SK-N-SH treated with all-trans-retinoic acid at 6 μM for 48 hours (cell line): Measurements from ENCODE around the gene KIAA0513.

Experiments used
- ATAC-seq: fragments of 200-7000 bp; cut with Tn5 transposase; 3 replicates; pipeline ENCODE4 v1.9.1; 2020; ENCODE audit warnings: mild to moderate bottlenecking, moderate library complexity
- ARNTL ChIP-seq: fragments of 450-650 bp; formaldehyde crosslinking; IDR thresholded peaks from 2 replicates; pipeline ENCODE4 v1.5.0; 2020; ENCODE audit warnings: low read depth, mild to moderate bottlenecking, moderate library complexity, borderline replicate concordance
- BACH2 ChIP-seq: fragments of 250-450 bp; sonication (Bioruptor Pico); IDR thresholded peaks from 2 replicates; pipeline ENCODE4 v1.9.0; 2021; ENCODE audit warnings: mild to moderate bottlenecking, borderline replicate concordance
- CSDC2 ChIP-seq: fragments of 250-450 bp; sonication (Bioruptor Pico); IDR thresholded peaks from 2 replicates; pipeline ENCODE4 v1.5.0; 2020; ENCODE audit warnings: mild to moderate bottlenecking, moderate library complexity
- ESRRG ChIP-seq: fragments of 250-450 bp; sonication (Bioruptor Pico); IDR thresholded peaks from 2 replicates; pipeline ENCODE4 v1.6.1; 2021; ENCODE audit warnings: mild to moderate bottlenecking
- GLIS3 ChIP-seq: fragments of 250-450 bp; sonication (Bioruptor Pico); IDR thresholded peaks from 2 replicates; pipeline ENCODE4 v1.5.0; 2020; ENCODE audit warnings: mild to moderate bottlenecking, moderate library complexity
- ISL1 ChIP-seq: fragments of 250-450 bp; sonication (Bioruptor Pico); IDR thresholded peaks from 2 replicates; pipeline ENCODE4 v2.1.2; 2022; ENCODE audit warnings: mild to moderate bottlenecking, moderate library complexity
- OSR1 ChIP-seq: fragments of 250-450 bp; sonication (Bioruptor Pico); IDR thresholded peaks from 2 replicates; pipeline ENCODE4 v1.8.0; 2022; ENCODE audit warnings: moderate library complexity, mild to moderate bottlenecking, inconsistent platforms
- PPARA ChIP-seq: fragments of 250-450 bp; sonication (Bioruptor Pico); IDR thresholded peaks from 2 replicates; pipeline ENCODE4 v1.5.0; 2020; ENCODE audit warnings: mild to moderate bottlenecking, borderline replicate concordance
- RARB ChIP-seq: fragments of 250-450 bp; sonication (Bioruptor Pico); IDR thresholded peaks from 2 replicates; pipeline ENCODE4 v1.8.0; 2021; ENCODE audit warnings: mild to moderate bottlenecking, moderate library complexity
- SNAI2 ChIP-seq: fragments of 250-450 bp; sonication (Bioruptor Pico); IDR thresholded peaks from 2 replicates; pipeline ENCODE4 v1.5.0; 2020; ENCODE audit warnings: mild to moderate bottlenecking, moderate library complexity
- TCF4 ChIP-seq: fragments of 250-450 bp; sonication (Bioruptor Pico); IDR thresholded peaks from 2 replicates; pipeline ENCODE4 v1.8.0; 2021; ENCODE audit warnings: mild to moderate bottlenecking, moderate library complexity, borderline replicate concordance
- TOX ChIP-seq: fragments of 250-450 bp; sonication (Bioruptor Pico); IDR thresholded peaks from 2 replicates; pipeline ENCODE4 v1.8.0; 2021; ENCODE audit warnings: mild to moderate bottlenecking, moderate library complexity, borderline replicate concordance
- ZFP3 ChIP-seq: fragments of 250-450 bp; sonication (Bioruptor Pico); IDR thresholded peaks from 2 replicates; pipeline ENCODE4 v1.5.0; 2020; ENCODE audit warnings: mild to moderate bottlenecking, moderate library complexity
- ZNF565 ChIP-seq: fragments of 450-650 bp; formaldehyde crosslinking; conservative IDR thresholded peaks from 2 replicates; pipeline ENCODE4 v1.5.0; 2020; ENCODE audit warnings: low read depth, mild to moderate bottlenecking, moderate library complexity
- ZNF70 ChIP-seq: fragments of 450-650 bp; formaldehyde crosslinking; IDR thresholded peaks from 2 replicates; pipeline ENCODE4 v1.5.0; 2020; ENCODE audit warnings: mild to moderate bottlenecking, moderate library complexity
- ZNF8 ChIP-seq: fragments of 450-650 bp; formaldehyde crosslinking; IDR thresholded peaks from 2 replicates; pipeline ENCODE4 v1.5.0; 2020; ENCODE audit warnings: mild to moderate bottlenecking, moderate library complexity
- TF ChIP-seq, protein P1 (sequence below): fragments of 250-450 bp; sonication (Bioruptor Pico); IDR thresholded peaks from 2 replicates; pipeline ENCODE4 v1.5.1; 2020; ENCODE audit warnings: low read depth, mild to moderate bottlenecking, moderate library complexity
- TF ChIP-seq, protein P2 (sequence below): fragments of 250-450 bp; sonication (Bioruptor Pico); IDR thresholded peaks from 2 replicates; pipeline ENCODE4 v1.5.0; 2020; ENCODE audit warnings: mild to moderate bottlenecking, moderate library complexity
- TF ChIP-seq, protein P3 (sequence below): fragments of 250-450 bp; sonication (Bioruptor Pico); IDR thresholded peaks from 2 replicates; pipeline ENCODE4 v1.5.1; 2021; ENCODE audit warnings: mild to moderate bottlenecking, moderate library complexity

KIAA0513 gene

DNA sequence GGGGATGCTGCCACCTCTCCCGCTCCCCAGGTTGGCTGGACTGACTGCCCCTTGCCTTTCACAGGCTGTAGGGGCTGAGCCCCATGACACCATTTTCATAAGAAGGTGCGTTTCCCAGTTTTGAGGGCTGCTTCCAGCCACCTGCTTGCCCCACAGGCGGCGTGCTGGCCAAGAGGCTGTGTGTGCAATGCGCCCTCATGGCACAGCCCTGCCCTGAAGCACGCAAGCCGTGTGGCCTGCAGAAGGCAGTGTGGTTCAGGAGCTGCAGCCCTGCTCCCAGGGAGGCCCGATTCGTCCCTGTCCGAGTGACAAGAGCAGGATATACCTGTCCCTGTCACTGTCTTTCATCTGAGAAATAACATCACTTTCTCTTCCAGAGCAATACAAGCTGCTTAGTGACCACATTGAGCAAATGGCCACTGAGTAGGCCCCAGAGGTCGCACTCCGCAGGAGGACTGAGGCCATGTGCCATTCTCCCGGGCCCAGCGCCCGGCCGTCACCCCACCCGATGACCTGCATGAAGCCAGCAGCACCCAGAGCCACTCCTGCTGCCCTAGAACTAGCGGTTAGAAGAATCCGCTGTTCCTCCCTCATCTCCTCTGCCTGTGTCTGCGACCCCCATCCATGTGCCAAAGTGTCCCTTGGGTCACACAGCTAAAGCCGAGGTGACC lies 60.4 kb downstream of the KIAA0513 start:
- TF ChIP-seq PPARA: no peak
- no peak for TF ChIP-seq ISL1 (CRISPR knock-in tag)
- TF ChIP-seq GLIS3 (CRISPR knock-in tag): no peak
- TF ChIP-seq ZNF565 (CRISPR knock-in tag): no peak
- TF ChIP-seq, protein P1, sequence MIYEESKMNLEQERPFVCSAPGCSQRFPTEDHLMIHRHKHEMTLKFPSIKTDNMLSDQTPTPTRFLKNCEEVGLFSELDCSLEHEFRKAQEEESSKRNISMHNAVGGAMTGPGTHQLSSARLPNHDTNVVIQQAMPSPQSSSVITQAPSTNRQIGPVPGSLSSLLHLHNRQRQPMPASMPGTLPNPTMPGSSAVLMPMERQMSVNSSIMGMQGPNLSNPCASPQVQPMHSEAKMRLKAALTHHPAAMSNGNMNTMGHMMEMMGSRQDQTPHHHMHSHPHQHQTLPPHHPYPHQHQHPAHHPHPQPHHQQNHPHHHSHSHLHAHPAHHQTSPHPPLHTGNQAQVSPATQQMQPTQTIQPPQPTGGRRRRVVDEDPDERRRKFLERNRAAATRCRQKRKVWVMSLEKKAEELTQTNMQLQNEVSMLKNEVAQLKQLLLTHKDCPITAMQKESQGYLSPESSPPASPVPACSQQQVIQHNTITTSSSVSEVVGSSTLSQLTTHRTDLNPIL (CRISPR knock-in tag): no peak
- no peak for TF ChIP-seq ZNF70 (CRISPR knock-in tag)
- no peak for TF ChIP-seq BACH2 (CRISPR knock-in tag)
- TF ChIP-seq, protein P2, sequence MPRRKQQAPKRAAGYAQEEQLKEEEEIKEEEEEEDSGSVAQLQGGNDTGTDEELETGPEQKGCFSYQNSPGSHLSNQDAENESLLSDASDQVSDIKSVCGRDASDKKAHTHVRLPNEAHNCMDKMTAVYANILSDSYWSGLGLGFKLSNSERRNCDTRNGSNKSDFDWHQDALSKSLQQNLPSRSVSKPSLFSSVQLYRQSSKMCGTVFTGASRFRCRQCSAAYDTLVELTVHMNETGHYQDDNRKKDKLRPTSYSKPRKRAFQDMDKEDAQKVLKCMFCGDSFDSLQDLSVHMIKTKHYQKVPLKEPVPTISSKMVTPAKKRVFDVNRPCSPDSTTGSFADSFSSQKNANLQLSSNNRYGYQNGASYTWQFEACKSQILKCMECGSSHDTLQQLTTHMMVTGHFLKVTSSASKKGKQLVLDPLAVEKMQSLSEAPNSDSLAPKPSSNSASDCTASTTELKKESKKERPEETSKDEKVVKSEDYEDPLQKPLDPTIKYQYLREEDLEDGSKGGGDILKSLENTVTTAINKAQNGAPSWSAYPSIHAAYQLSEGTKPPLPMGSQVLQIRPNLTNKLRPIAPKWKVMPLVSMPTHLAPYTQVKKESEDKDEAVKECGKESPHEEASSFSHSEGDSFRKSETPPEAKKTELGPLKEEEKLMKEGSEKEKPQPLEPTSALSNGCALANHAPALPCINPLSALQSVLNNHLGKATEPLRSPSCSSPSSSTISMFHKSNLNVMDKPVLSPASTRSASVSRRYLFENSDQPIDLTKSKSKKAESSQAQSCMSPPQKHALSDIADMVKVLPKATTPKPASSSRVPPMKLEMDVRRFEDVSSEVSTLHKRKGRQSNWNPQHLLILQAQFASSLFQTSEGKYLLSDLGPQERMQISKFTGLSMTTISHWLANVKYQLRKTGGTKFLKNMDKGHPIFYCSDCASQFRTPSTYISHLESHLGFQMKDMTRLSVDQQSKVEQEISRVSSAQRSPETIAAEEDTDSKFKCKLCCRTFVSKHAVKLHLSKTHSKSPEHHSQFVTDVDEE (CRISPR knock-in tag): no peak
- no peak for TF ChIP-seq TCF4 (CRISPR knock-in tag)
- TF ChIP-seq ZNF8: no peak
- no peak for TF ChIP-seq ZFP3 (CRISPR knock-in tag)
- no peak for TF ChIP-seq OSR1 (CRISPR knock-in tag)
- TF ChIP-seq ARNTL (CRISPR knock-in tag): no peak
- no peak for TF ChIP-seq CSDC2 (CRISPR knock-in tag)
- TF ChIP-seq TOX: no peak
- TF ChIP-seq, protein P3, sequence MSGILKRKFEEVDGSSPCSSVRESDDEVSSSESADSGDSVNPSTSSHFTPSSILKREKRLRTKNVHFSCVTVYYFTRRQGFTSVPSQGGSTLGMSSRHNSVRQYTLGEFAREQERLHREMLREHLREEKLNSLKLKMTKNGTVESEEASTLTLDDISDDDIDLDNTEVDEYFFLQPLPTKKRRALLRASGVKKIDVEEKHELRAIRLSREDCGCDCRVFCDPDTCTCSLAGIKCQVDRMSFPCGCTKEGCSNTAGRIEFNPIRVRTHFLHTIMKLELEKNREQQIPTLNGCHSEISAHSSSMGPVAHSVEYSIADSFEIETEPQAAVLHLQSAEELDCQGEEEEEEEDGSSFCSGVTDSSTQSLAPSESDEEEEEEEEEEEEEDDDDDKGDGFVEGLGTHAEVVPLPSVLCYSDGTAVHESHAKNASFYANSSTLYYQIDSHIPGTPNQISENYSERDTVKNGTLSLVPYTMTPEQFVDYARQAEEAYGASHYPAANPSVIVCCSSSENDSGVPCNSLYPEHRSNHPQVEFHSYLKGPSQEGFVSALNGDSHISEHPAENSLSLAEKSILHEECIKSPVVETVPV (CRISPR knock-in tag): no peak
- TF ChIP-seq RARB (CRISPR knock-in tag): no peak
- ATAC-seq: no peak

DNA sequence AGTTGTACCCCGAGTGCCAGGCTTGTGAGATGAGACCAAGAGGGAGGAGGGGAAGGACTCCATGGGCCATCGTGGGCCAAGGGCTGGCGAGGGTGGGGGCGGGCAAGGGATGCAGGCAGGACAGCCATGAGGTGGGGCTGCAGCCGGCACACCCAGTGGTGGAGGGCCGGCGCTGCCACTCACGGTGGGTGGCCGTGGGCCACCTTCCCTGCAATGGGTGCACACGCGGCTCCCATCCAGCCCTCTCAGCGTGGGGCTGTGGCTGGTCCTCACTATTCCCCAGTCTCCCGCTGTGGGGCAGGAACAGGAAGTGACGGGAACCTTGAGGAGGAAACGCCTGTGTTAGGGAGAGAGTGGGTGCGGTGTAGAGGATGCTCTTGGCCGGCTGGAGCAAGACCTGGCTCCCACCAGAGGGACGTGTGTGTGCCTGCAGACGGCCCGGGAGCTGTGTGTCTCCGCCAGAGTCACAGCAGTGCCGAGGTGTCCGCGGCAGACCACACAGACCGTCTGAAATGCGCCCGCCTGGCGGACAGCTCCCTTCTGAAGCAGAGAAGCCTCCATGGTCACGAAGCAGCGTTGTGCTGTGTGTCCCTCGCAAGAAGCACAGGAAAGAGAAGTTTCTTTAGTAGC lies 61.1 kb downstream of the KIAA0513 start:
- TF ChIP-seq, protein P3 (CRISPR knock-in tag): no peak
- TF ChIP-seq ISL1 (CRISPR knock-in tag) (no peak), ESRRG (no peak), ZNF8 (no peak), ZNF70 (CRISPR knock-in tag) (no peak), SNAI2 (CRISPR knock-in tag) (no peak), TOX (no peak), RARB (CRISPR knock-in tag) (no peak), GLIS3 (CRISPR knock-in tag) (no peak), OSR1 (CRISPR knock-in tag) (no peak), BACH2 (CRISPR knock-in tag) (no peak)
- TF ChIP-seq, protein P1 (CRISPR knock-in tag): no peak
- TF ChIP-seq, protein P2 (CRISPR knock-in tag): no peak
- no peak for ATAC-seq
